ENCODE data around the gene DNAAF8. TPM values are rescaled to one million over a fixed set of nuclear protein-coding genes. Genes with fewer than 3 reads are reported as not detected.
A peak's percentile ranks its signal among the peaks of the same experiment; 100 is the strongest.

The DNAAF8 gene
- total RNA-seq, 1 donor from 2014 or later, result 1.2 TPM

- Mint-ChIP-seq H3K27ac (ENCODE audit: unreplicated experiment) (no peak overlapping the region), H3K9me3 (ENCODE audit: unreplicated experiment) (no peaks in the 10 kb centered on the region), H3K36me3 (ENCODE audit: unreplicated experiment) (peaks cover 19% of the 10 kb centered on the region), H3K4me3 (ENCODE audit: unreplicated experiment) (no peak overlapping the region), H3K4me1 (ENCODE audit: unreplicated experiment) (no peaks in the 10 kb centered on the region), H3K27me3 (ENCODE audit: unreplicated experiment) (no peaks in the 10 kb centered on the region)
- DNase-seq (ENCODE audit: extremely low spot score, unreplicated experiment), result no peak
- no peak for TF ChIP-seq CTCF (IDR thresholded peaks at IDR 0.05)
Measured at GRCh38 chr16:4726616-4727015, 7.7 kb upstream of the DNAAF8 start.

GRCh38 chr16:4728676-4729075 lies 5.7 kb upstream of the DNAAF8 start:
- Mint-ChIP-seq H3K27ac (ENCODE audit: unreplicated experiment) (no peak overlapping the region), H3K36me3 (ENCODE audit: unreplicated experiment) (peaks cover 12% of the 10 kb centered on the region), H3K9me3 (ENCODE audit: unreplicated experiment) (no peaks in the 10 kb centered on the region), H3K27me3 (ENCODE audit: unreplicated experiment) (no peaks in the 10 kb centered on the region), H3K4me3 (ENCODE audit: unreplicated experiment) (no peak overlapping the region), H3K4me1 (ENCODE audit: unreplicated experiment) (peaks cover 9% of the 10 kb centered on the region)
- no peak for TF ChIP-seq CTCF (IDR thresholded peaks at IDR 0.05)
- no peak for DNase-seq (ENCODE audit: extremely low spot score, unreplicated experiment)

- no peak for DNase-seq (ENCODE audit: extremely low spot score, unreplicated experiment)
- no peak overlapping the region for H3K27ac Mint-ChIP-seq (ENCODE audit: unreplicated experiment)
- H3K4me3 Mint-ChIP-seq (ENCODE audit: unreplicated experiment), result no peak overlapping the region
- TF ChIP-seq CTCF (IDR thresholded peaks at IDR 0.05), result no peak
- H3K27me3 Mint-ChIP-seq (ENCODE audit: unreplicated experiment), result no peaks in the 10 kb centered on the region
- H3K9me3 Mint-ChIP-seq (ENCODE audit: unreplicated experiment), result no peaks in the 10 kb centered on the region
- H3K36me3 Mint-ChIP-seq (ENCODE audit: unreplicated experiment), result peaks cover 12% of the 10 kb centered on the region
- peaks cover 9% of the 10 kb centered on the region for H3K4me1 Mint-ChIP-seq (ENCODE audit: unreplicated experiment)
Measured at GRCh38 chr16:4729876-4730275, 4.5 kb upstream of the DNAAF8 start.

- Mint-ChIP-seq H3K4me3 (ENCODE audit: unreplicated experiment) (peak overlapping the region; percentile 93), H3K36me3 (ENCODE audit: unreplicated experiment) (peaks cover 9% of the 10 kb centered on the region)
Measured at GRCh38 chr16:4733211-4733742, 1.1 kb upstream of the DNAAF8 start.

GRCh38 chr16:4733747-4734062 lies 632 bp upstream of the DNAAF8 start:
- H3K4me1 Mint-ChIP-seq (ENCODE audit: unreplicated experiment), result peaks cover 16% of the 10 kb centered on the region
- no peaks in the 10 kb centered on the region for H3K9me3 Mint-ChIP-seq (ENCODE audit: unreplicated experiment)
- no peaks in the 10 kb centered on the region for H3K27me3 Mint-ChIP-seq (ENCODE audit: unreplicated experiment)
- peaks cover 4% of the 10 kb centered on the region for H3K36me3 Mint-ChIP-seq (ENCODE audit: unreplicated experiment)
- peak overlapping the region; percentile 31 for H3K27ac Mint-ChIP-seq (ENCODE audit: unreplicated experiment)
- no peak for DNase-seq (ENCODE audit: extremely low spot score, unreplicated experiment)
- TF ChIP-seq CTCF (IDR thresholded peaks at IDR 0.05), result no peak
- H3K4me3 Mint-ChIP-seq (ENCODE audit: unreplicated experiment), result peak overlapping the region; percentile 93

More at GRCh38 chr16:4733211-4733742, 1.1 kb upstream of the DNAAF8 start:
- Mint-ChIP-seq H3K27me3 (ENCODE audit: unreplicated experiment) (no peaks in the 10 kb centered on the region), H3K4me1 (ENCODE audit: unreplicated experiment) (peaks cover 16% of the 10 kb centered on the region), H3K27ac (ENCODE audit: unreplicated experiment) (peak overlapping the region; percentile 31), H3K9me3 (ENCODE audit: unreplicated experiment) (no peaks in the 10 kb centered on the region)
- DNase-seq (ENCODE audit: extremely low spot score, unreplicated experiment), result no peak
- no peak for TF ChIP-seq CTCF (IDR thresholded peaks at IDR 0.05)
